Pancreas (tissue), 10 donors: ENCODE data around the gene IL17RD. TPM values are rescaled to one million over a fixed set of nuclear protein-coding genes. Genes with fewer than 3 reads are reported as not detected.

Source experiments
- ATAC-seq, 4 donors: fragments of 200-7000 bp; cut with Tn5 transposase; one replicate each; pipeline versions ENCODE4 v1.8.0 to v1.9.1; 2020; ENCODE audit warnings: mild to moderate bottlenecking in 4 of 4, moderate library complexity in 4 of 4
- DNase-seq, 6 donors: peaks; one replicate each; pipeline ENCODE4 v3.0.0-alpha.2; 2020
- FAIRE-seq: peaks from 2 replicates; lab custom pipeline; 2012; peaks lifted over from hg19 to GRCh38; lab: Jason Lieb, UNC
- H3K27ac ChIP-seq, 4 donors: fragments of 200-600 bp; sonication (generic); 1 replicate in 3 of 4; 2 replicates in 1 of 4; pipeline versions ENCODE4 v1.5.0 to v1.8.0; 2020
- H3K27me3 ChIP-seq, 4 donors: fragments of 200-600 bp; one replicate each; pipeline ENCODE4 v1.8.0; 2021
- H3K36me3 ChIP-seq, 3 donors: fragments of 200-600 bp; sonication (generic) in 1 of 3; one replicate each; pipeline versions ENCODE4 v1.5.0 to v1.8.0; 2020 to 2021
- H3K4me1 ChIP-seq, 3 donors: fragments of 200-600 bp; one replicate each; pipeline ENCODE4 v1.8.0; 2021
- H3K4me3 ChIP-seq, 4 donors: fragments of 200-600 bp; sonication (generic) in 2 of 4; one replicate each; pipeline versions ENCODE4 v1.5.0 to v1.8.0; 2020 to 2021
- H3K9me3 ChIP-seq, 4 donors: fragments of 200-600 bp; one replicate each; pipeline ENCODE4 v1.8.0; 2021
- CTCF ChIP-seq, 4 donors: fragments of 200-600 bp; sonication (generic) in 3 of 4; IDR thresholded peaks; one replicate each; pipeline versions ENCODE4 v1.5.0 to v1.8.0; 2021; ENCODE audit warnings: antibody characterized with exemption in 4 of 4
- WGBS, 2 donors: extraction: QIAGEN DNeasy Blood & Tissue Kit; methylation state at CpG; one replicate each; pipeline ENCODE4 v1.1.7; 2013; 5-methylcytosine and 5-hydroxymethylcytosine counted together
- intact Hi-C, 3 donors: fragments of 100-400 bp; cut with DNase I; formaldehyde crosslinking; loops; one replicate each; pipeline versions ENCODE4 v1.11.1 to v1.14.2; 2022
- polyA plus RNA-seq, 2 donors: library from polyadenylated mRNA; stranded (reverse); fragments of 200-250 nt; gene quantifications; one replicate each; pipeline ENCODE4 v1.2.3, GENCODE V29; 2013
- total RNA-seq, 6 donors: library from RNA; stranded (reverse); fragmentation: NEBNext Ultra II Directional in 4 of 6; extraction: Animal tissue kit (Norgen Biotek cat#: 25700) in 4 of 6; gene quantifications; one replicate each; pipeline versions ENCODE4 v1.2.1 to v1.2.4, GENCODE V29; 2021 to 2023
- donor health status: healthy with polysubstance abuse.
- donor health status: DM: no; HTN: no; CAD: no; lungs with moderate emphysema.
- donor health status: DM: no; HTN: no; CAD: no.
- donor health status: control.
- donor health status: control.
- donor health status: Bipolar disorder and iron deficiency.
- donor health status: DM: yes; HTN: yes; CAD: no.
- donor health status: DM: no; HTN: no; CAD: no.
- donor health status: DM: no; HTN: no; CAD: no.
- donor health status: DM: yes; HTN: yes; CAD: no.

The IL17RD gene
- total and polyA plus RNA-seq, 8 donors = 0.42 to 3.9 (median 1.9) TPM

- Histone ChIP-seq H3K27ac (no peak overlapping the region), H3K4me1 (no peaks in the 10 kb centered on the region), H3K4me3 (no peak overlapping the region), H3K36me3 (no peaks in the 10 kb centered on the region), H3K9me3 (no peaks in the 10 kb centered on the region), H3K27me3 (no peaks in the 10 kb centered on the region)
- intact Hi-C loops = no loop called here
- no peak for TF ChIP-seq CTCF (IDR thresholded peaks at IDR 0.05)
- FAIRE-seq = no peak
- 60 to 66% methylated on average over 3 of the region's 3 CpGs for WGBS, 2 donors
- no peak for DNase-seq
- no peak for ATAC-seq
Measured at GRCh38 chr3:57144952-57145351, 20.2 kb downstream of the IL17RD start.

GRCh38 chr3:57143886-57144459 lies 21.2 kb downstream of the IL17RD start:
- ATAC-seq = no peak
- no peak for DNase-seq
- Histone ChIP-seq H3K9me3 (no peaks in the 10 kb centered on the region), H3K4me3 (no peak overlapping the region), H3K36me3 (no peaks in the 10 kb centered on the region), H3K27me3 (no peaks in the 10 kb centered on the region), H3K4me1 (no peaks in the 10 kb centered on the region), H3K27ac (no peak overlapping the region)
- no peak for TF ChIP-seq CTCF (IDR thresholded peaks at IDR 0.05)
- no peak for FAIRE-seq
- WGBS, 2 donors = 76 to 83% methylated on average over 4 of the region's 4 CpGs
- intact Hi-C loops = no loop called here

GRCh38 chr3:57142411-57142723 lies 22.8 kb downstream of the IL17RD start:
- DNase-seq (no peak), ATAC-seq (no peak), FAIRE-seq (no peak)
- H3K4me1 ChIP-seq = no peaks in the 10 kb centered on the region
- H3K9me3 ChIP-seq = no peaks in the 10 kb centered on the region
- H3K36me3 ChIP-seq = no peaks in the 10 kb centered on the region
- H3K27ac ChIP-seq = no peak overlapping the region
- TF ChIP-seq CTCF (IDR thresholded peaks at IDR 0.05) = no peak
- WGBS, 2 donors = 62 to 63% methylated on average over 11 of the region's 11 CpGs
- no peak overlapping the region for H3K4me3 ChIP-seq
- no peaks in the 10 kb centered on the region for H3K27me3 ChIP-seq
- intact Hi-C loops = no loop called here

GRCh38 chr3:57141719-57142410 lies 23.3 kb downstream of the IL17RD start:
- H3K27ac ChIP-seq = no peak overlapping the region
- H3K4me3 ChIP-seq = no peak overlapping the region
- no peaks in the 10 kb centered on the region for H3K9me3 ChIP-seq
- no peaks in the 10 kb centered on the region for H3K4me1 ChIP-seq
- H3K36me3 ChIP-seq = no peaks in the 10 kb centered on the region
- WGBS, 2 donors = 51 to 54% methylated on average over 5 of the region's 5 CpGs
- no peak for TF ChIP-seq CTCF (IDR thresholded peaks at IDR 0.05)
- DNase-seq (no peak), FAIRE-seq (no peak), ATAC-seq (no peak)
- intact Hi-C loops = no loop called here
- H3K27me3 ChIP-seq = no peaks in the 10 kb centered on the region

GRCh38 chr3:57140894-57141293 lies 24.3 kb downstream of the IL17RD start:
- WGBS, 2 donors = 85 to 90% methylated on average over 5 of the region's 5 CpGs
- Histone ChIP-seq H3K27ac (no peak overlapping the region), H3K9me3 (no peaks in the 10 kb centered on the region), H3K4me1 (no peaks in the 10 kb centered on the region), H3K4me3 (no peak overlapping the region), H3K36me3 (no peaks in the 10 kb centered on the region), H3K27me3 (no peaks in the 10 kb centered on the region)
- ATAC-seq (no peak), FAIRE-seq (no peak), DNase-seq (no peak)
- no peak for TF ChIP-seq CTCF (IDR thresholded peaks at IDR 0.05)
- intact Hi-C loops = no loop called here
